Measurements from ENCODE around the gene BRMS1.

- no peak for TF ChIP-seq CTCF (conservative IDR thresholded peaks at IDR 0.05; ENCODE audit: low read depth, low read length)
- no peak for TF ChIP-seq EZH2 (IDR thresholded peaks at IDR 0.05; ENCODE audit: low read length, unreplicated experiment)
Measured at GRCh38 chr11:66331542-66332370, 13.1 kb downstream of the BRMS1 start.

Data from PC-3 (cell line).